DOHH2 (cell line): ENCODE measurements around the gene PTPN5.

Experiments
- EZH2phosphoT487 ChIP-seq: fragments of 200-600 bp; sonication (generic); IDR thresholded peaks from 2 replicates; pipeline ENCODE4 v1.6.1; 2017; ENCODE audit warnings: borderline replicate concordance, mild to moderate bottlenecking, antibody characterized with exemption, low read length, moderate library complexity, mixed read lengths
- TF ChIP-seq, protein P1 (sequence below): fragments of 200-600 bp; sonication (generic); IDR thresholded peaks from one replicate; pipeline ENCODE4 v1.5.1; 2014; ENCODE audit warnings: antibody characterized with exemption, mild to moderate bottlenecking, low read depth, low read length; ENCODE audit not compliant: poor library complexity, severe bottlenecking

DNA sequence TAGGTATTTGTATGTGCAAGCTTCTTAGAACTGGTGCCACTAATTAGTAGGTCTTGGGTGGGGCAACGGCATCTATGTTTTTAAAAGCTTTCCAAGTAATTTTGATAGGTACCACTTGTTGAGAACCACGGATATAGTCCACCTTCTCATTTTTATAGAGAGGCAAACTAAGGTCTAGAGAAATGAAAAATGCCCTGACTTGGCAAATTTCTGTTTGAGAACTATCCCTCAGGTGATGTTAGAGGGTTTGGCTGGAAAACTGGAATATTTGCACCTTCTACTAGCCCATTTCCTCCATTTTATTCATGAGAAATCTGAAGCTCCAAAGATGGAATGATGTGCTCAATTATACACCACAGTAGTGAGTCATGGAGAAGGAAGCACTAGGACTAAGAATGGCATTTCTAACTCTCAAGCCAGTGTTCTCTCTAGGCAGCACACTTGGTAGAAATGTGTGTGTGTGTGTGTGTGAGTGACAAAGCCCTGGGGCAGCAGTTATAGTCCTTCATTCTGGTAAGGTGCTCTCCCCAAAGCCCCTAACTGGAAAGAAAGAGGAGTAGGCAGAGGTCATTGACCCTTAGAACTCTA, 94.9 kb downstream of the PTPN5 start:
- TF ChIP-seq, protein P1, sequence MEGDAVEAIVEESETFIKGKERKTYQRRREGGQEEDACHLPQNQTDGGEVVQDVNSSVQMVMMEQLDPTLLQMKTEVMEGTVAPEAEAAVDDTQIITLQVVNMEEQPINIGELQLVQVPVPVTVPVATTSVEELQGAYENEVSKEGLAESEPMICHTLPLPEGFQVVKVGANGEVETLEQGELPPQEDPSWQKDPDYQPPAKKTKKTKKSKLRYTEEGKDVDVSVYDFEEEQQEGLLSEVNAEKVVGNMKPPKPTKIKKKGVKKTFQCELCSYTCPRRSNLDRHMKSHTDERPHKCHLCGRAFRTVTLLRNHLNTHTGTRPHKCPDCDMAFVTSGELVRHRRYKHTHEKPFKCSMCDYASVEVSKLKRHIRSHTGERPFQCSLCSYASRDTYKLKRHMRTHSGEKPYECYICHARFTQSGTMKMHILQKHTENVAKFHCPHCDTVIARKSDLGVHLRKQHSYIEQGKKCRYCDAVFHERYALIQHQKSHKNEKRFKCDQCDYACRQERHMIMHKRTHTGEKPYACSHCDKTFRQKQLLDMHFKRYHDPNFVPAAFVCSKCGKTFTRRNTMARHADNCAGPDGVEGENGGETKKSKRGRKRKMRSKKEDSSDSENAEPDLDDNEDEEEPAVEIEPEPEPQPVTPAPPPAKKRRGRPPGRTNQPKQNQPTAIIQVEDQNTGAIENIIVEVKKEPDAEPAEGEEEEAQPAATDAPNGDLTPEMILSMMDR: no peak
- TF ChIP-seq EZH2phosphoT487: no peak
